ENCODE results near the gene GMPR2.

The GMPR2 gene

DNA sequence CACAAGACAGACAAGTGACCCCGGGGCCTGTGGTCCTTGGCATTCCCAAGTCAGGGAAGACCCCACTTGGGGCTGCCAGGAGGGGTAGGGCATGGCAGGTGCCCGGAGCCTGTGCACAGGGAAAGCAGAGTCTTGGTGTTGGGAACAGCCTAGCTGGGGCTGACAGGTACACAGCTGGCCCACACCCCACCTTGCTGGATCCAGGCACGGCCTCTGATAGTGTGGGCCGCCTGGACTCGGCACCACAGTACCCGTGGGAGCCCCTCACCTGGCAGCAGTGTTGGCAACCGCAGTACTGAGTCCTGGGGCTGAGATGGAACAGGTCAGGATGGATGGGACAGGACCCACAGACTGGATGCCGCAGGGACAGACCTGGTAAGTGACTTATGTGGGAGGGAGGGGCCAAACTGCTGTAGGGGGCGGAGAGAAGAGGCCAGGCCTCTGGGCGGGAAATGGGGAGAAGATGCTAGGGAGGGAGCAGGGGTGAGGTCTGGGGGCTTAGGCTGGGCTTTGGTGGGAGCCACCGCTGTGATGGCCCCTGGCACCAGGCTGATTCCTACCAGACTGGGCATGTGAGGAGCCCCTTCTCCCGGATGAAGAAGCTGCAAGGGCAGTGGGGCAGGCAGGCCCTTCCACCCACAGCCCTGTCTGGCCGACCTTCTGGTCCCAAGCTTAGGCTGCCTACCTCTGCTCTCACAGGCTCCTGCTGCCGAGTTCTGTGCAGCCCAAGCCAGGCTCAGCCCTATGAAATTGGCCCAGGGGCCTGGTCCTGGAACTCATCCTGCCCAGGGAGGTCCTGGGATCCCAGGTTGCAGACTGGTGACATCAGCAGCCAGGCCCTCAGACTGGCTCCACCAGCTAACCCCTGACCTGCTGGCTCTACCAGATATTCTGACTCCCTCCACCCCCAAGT lies 30.3 kb downstream of the GMPR2 start, which contains the start of gene TGM1:
Gene TGM1 (minus strand): TSS at position 357 of the 913 bp plus-strand sequence. CDS start 825 bp downstream, outside the sequence.
- Mint-ChIP-seq H3K36me3 (peaks cover 8% of the 10 kb centered on the region), H3K4me1 (no peaks in the 10 kb centered on the region), H3K9me3 (no peaks in the 10 kb centered on the region), H3K4me3 (no peak within 1 kb of the TSS), H3K27ac (no peak within 1 kb of the TSS), H3K27me3 (no peaks in the 10 kb centered on the region)

DNA sequence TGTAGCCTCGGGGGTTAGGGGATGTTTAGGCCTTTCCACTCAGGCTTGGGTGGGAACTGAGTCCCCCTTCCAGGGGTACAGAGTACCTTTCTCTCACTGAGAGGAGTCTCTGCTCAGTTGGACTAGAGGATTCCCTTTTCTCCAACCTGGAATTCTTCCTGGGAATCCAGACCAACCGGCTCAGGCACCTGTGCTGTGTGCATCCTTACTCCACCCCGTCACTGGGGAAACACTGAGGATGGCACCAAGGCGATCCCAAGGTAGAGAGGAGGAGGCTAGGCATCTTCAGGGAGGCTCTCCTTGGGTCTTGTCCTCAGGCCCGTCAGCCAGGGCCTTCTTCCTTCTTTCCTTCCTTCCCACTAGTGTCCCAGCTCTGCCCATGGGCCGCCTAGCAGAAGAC lies 31.1 kb downstream of the GMPR2 start:
- H3K4me3 Mint-ChIP-seq: no peak overlapping the region
- no peaks in the 10 kb centered on the region for H3K27me3 Mint-ChIP-seq
- H3K27ac Mint-ChIP-seq: no peak overlapping the region
- no peaks in the 10 kb centered on the region for H3K4me1 Mint-ChIP-seq
- H3K9me3 Mint-ChIP-seq: no peaks in the 10 kb centered on the region
- peaks cover 8% of the 10 kb centered on the region for H3K36me3 Mint-ChIP-seq

DNA sequence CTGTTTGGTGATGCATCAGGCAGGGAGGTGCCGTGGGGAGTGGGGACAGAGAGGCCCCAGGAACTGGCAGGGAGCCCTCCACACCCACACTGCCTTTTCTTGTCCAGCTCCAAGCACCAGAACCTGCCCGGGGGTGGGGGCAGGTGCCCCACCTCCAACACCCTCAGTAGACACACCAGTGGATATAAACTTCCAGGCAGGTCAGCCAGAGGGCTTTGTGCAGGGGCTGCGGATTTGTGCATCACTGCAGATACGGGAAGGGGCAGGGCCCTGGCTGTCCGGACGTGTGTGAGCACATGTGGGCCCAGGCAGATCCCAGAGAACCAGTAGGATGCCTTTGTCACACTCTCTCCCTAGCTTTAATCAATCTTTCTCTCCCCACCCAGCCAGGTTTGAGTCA lies 31.6 kb downstream of the GMPR2 start:
- peaks cover 8% of the 10 kb centered on the region for H3K36me3 Mint-ChIP-seq
- no peaks in the 10 kb centered on the region for H3K9me3 Mint-ChIP-seq
- no peaks in the 10 kb centered on the region for H3K27me3 Mint-ChIP-seq
- no peak overlapping the region for H3K27ac Mint-ChIP-seq
- H3K4me3 Mint-ChIP-seq: no peak overlapping the region
- H3K4me1 Mint-ChIP-seq: no peaks in the 10 kb centered on the region

DNA sequence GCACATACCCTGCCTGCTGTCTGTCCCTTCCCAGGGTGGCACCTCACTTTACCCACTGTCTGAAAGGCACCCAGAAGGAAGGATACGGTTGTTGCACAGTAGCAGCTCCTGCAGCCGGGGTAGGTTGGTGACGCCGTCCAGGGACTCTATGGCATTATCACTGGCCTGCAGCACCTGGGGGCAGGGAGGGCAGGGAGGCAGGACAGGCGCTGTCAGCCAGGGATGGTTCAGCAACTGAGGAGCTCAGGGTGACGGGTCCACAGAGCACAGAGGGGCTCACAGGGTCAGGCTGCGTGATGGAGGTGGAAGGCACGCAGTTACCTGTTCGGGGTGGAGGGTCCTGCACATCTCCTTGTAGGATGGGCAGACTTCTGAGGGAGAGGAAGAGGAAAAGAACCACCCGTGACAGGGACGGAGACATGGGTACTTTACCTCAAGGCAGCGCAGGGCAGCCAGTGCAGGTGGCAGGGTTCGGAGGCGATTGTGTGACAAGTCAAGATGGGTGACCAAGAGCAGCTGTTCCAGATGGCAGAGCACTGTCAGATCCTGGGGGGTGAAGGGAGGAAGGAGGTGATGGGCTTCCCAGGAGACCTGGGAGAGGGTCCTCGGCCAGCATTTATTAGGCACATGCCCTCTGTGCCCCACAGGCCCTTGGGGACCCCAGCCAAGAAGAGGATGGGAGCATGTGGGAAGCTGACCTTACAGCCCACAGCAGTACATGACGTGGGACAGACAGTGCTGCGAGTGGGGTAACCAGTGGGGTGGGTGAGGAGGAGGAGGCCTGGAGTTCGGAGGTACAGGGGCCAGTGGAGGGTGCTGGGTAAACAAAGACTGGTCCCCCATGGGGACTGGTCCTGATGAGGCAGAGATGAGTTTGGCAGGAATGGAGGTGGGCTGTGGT lies 33.9 kb downstream of the GMPR2 start:
- Mint-ChIP-seq H3K27ac (peak overlapping the region; percentile 19), H3K4me3 (no peak overlapping the region), H3K4me1 (peaks cover 8% of the 10 kb centered on the region), H3K9me3 (no peaks in the 10 kb centered on the region), H3K36me3 (peaks cover 7% of the 10 kb centered on the region), H3K27me3 (no peaks in the 10 kb centered on the region)

DNA sequence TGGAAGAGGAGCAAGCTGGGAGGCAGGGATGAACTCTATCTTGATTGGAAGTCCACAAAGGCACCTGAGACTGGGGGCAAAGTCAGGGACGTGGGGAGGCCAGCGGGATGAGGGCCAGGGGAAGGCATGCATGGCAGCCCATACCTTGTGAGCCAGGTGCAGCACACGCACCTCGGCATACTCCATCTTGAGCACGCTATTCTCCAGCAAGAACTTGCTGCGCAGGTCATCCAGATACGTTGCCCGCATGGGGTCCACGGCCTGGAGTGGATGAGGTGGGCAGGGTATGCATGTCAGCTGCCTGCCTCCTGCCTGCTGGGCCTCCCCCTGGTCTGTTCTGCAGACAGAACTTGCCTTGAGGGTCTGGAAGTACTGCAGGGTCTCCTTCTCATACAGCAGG lies 34.8 kb downstream of the GMPR2 start:
- Mint-ChIP-seq H3K4me3 (no peak overlapping the region), H3K4me1 (peaks cover 17% of the 10 kb centered on the region), H3K9me3 (no peaks in the 10 kb centered on the region), H3K36me3 (peaks cover 7% of the 10 kb centered on the region), H3K27ac (no peak overlapping the region), H3K27me3 (no peaks in the 10 kb centered on the region)

DNA sequence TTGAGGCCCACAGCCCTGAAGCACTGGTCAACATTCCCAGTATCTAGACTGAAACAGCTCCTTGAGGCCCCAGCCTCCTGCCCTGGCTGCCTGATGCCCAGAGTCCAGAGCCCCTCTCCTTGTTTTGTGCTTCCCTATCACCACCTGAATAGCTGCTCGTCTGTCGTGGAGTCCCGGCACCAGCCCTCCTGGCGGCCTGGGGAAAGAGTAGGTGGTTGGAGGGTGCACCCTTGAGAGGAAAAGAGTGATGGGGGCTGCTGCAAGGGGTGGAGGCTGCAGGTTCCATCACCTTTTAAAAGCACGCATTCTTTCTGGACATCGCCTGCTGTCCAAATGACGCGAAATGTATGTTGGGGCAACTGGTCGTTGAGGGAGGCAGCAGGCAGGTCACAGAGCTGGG lies 35.5 kb downstream of the GMPR2 start:
- H3K9me3 Mint-ChIP-seq: no peaks in the 10 kb centered on the region
- H3K27me3 Mint-ChIP-seq: no peaks in the 10 kb centered on the region
- peaks cover 7% of the 10 kb centered on the region for H3K36me3 Mint-ChIP-seq
- peaks cover 24% of the 10 kb centered on the region for H3K4me1 Mint-ChIP-seq
- H3K27ac Mint-ChIP-seq: no peak overlapping the region
- H3K4me3 Mint-ChIP-seq: no peak overlapping the region

DNA sequence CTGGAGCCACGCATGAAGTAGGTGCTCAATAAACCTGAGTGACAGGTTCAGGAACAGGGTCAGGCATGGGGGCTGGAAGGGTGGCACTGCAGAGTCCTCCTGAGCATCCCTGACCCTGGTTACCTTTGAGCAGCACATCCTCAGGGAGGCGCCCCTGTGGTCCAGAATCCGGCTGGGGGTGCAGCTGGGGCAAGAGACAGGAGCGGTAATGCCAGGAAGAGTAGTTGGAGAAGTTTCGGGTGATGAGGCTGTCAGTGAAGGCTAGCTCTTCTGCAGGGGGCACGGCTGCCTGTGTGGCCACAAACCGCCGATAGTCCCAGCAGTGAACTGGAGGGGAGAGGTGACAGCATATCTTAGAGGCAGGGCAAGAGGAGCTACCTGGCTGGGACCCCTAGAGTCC lies 36.6 kb downstream of the GMPR2 start:
- Mint-ChIP-seq H3K27me3 (no peaks in the 10 kb centered on the region), H3K9me3 (no peaks in the 10 kb centered on the region), H3K4me3 (no peak overlapping the region), H3K27ac (no peak overlapping the region), H3K36me3 (peaks cover 7% of the 10 kb centered on the region), H3K4me1 (peaks cover 36% of the 10 kb centered on the region)

DNA sequence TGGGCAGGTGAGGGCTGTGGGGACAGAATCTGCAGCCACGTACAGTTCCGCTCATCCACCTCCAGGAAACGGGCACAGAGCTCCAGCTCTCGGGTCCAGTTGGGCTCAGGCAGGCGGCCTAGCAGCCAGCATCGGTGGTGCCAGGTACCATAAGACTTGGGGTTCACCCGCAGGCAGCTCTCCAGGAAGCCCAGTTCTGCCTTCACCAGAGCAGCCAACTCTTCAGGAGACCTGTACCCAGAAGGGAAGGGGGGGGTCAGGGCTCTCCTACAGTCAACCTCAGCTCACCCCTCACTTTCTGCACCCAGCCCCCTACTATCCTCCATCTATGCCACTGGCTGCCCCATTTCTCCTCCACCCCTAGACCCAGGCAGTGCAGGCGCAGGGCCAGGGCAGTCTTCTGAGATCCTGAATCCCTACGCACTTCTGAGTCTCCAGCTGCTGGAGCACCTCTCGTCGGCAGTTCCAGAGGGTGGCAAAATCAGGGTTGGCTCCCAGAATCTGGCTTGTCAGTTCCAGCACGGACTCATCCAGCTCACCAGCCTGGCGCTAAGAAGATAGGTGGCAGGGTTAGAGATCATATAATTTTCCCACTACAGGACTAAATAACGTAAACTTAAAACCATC lies 37.3 kb downstream of the GMPR2 start:
- Mint-ChIP-seq H3K4me3 (peak overlapping the region; percentile 85), H3K36me3 (peaks cover 7% of the 10 kb centered on the region), H3K27ac (no peak overlapping the region), H3K9me3 (no peaks in the 10 kb centered on the region), H3K27me3 (no peaks in the 10 kb centered on the region), H3K4me1 (peaks cover 39% of the 10 kb centered on the region)

DNA sequence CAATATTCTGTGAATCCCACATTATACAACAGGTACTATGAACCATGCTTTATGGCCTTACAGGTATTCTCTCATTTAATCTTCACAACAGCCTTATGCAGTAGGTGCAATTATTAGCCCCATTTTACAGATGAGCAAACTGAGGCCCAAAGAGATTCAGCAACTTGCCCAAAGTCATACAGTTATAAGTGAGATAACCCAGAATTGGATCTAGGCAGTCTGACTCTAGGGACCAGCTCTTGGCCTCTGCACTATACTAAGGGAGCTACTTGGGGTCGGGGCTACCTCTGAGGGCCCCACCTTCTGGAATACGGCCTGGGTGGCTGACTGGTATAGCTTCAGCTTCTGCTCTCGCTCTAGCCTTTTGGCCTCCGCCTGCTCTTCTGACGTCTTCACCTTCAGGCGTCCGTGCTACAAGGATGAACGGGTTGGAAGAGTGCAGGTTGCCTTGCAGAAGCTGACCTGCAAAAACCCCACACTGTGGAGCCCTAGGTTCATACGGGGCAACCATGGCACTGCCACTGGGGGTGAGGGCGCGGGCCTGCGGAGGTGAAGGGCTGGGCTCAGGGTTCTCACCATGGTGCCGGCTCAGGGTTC lies 37.9 kb downstream of the GMPR2 start:
- peaks cover 7% of the 10 kb centered on the region for H3K36me3 Mint-ChIP-seq
- H3K4me1 Mint-ChIP-seq: peaks cover 45% of the 10 kb centered on the region
- peak overlapping the region; percentile 85 for H3K4me3 Mint-ChIP-seq
- H3K27ac Mint-ChIP-seq: peak overlapping the region; percentile 95
- no peaks in the 10 kb centered on the region for H3K9me3 Mint-ChIP-seq
- no peaks in the 10 kb centered on the region for H3K27me3 Mint-ChIP-seq

DNA sequence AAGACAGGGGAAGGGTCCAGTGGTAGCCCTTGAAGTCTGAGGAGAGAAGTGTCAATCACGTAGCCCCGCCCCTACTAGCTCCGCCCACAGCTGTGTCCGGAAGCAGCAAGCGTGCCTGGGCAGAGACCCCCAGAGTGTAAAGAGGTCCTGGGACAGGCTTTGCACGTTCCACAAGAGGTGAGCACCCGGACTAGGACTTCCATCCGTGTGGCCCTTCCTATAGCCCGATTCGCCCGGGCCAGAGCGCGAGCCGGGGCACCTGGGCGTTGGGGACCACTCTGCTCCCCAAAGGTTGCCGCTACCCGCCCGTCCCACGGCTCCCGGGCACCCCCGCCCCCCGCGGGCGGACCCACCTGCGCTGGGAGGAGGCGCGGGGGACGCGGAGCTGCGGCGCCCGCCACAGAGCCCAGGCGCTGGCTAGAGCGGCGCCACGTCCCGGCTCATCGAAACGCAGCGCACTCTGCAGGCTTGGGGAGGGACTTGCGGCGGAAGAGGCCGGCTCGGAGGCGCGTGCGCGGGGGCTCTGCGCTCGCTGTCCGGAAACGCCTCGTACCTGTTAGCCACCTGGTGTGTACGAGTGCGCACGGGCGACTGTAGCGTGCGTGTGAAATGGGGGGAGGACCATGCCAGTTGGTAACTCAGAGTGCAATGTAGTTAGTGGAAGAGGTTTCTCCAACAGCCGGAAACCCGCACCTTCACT lies 38.6 kb downstream of the GMPR2 start, which contains the start of gene RABGGTA:
Gene RABGGTA (minus strand): TSS at position 464 of the 700 bp plus-strand sequence. CDS start 482 bp downstream, outside the sequence.
- H3K9me3 Mint-ChIP-seq: no peaks in the 10 kb centered on the region
- peaks cover 45% of the 10 kb centered on the region for H3K4me1 Mint-ChIP-seq
- H3K27me3 Mint-ChIP-seq: no peaks in the 10 kb centered on the region
- H3K36me3 Mint-ChIP-seq: peaks cover 5% of the 10 kb centered on the region
- peak within 1 kb of the TSS; percentile 85 for H3K4me3 Mint-ChIP-seq
- peak within 1 kb of the TSS; percentile 96 for H3K27ac Mint-ChIP-seq

DNA sequence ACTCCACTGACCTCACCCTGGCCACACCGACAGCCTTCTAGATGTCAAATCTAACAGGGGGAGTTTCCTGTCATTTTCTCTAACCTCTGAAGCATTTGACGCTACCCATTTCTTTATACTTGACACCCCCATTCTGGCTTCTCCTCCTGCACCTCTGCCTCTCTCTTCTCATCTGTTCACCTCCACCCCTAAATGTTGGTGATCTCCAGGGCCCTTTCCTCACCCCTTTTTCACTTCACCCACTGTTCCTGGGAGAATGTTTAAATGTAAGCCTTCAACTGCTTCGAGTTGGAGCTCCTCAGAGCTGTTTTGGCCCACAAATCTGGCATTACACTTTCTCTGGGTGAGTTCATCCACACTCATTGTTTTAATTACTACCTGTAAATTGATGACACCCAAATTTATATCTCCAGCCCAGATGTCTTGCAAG lies 39.1 kb downstream of the GMPR2 start:
- H3K4me3 Mint-ChIP-seq: peak overlapping the region; percentile 85
- no peaks in the 10 kb centered on the region for H3K27me3 Mint-ChIP-seq
- peaks cover 50% of the 10 kb centered on the region for H3K4me1 Mint-ChIP-seq
- H3K27ac Mint-ChIP-seq: peak overlapping the region; percentile 96
- peaks cover 4% of the 10 kb centered on the region for H3K36me3 Mint-ChIP-seq
- H3K9me3 Mint-ChIP-seq: no peaks in the 10 kb centered on the region

DNA sequence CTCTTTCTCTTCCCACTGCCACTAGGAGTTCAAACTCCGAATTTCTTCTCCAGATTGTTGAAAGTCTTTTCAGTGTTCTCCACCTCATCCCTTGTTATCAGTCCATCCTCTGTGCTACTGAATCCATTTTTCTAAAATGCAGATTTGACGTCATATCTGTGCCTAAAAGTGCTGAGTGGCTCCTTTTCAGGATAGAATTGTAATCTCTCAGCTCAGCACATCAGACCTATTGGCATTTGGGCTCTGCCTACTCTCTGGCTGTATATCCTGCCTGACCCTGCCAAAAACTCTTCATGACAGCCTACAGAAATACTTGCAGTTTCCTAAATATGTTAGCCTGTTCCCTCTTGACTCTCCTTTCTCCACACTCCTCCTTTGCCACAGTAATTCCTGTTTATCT lies 39.7 kb downstream of the GMPR2 start:
- Mint-ChIP-seq H3K27ac (peak overlapping the region; percentile 96), H3K36me3 (no peaks in the 10 kb centered on the region), H3K9me3 (no peaks in the 10 kb centered on the region), H3K4me1 (peaks cover 55% of the 10 kb centered on the region), H3K27me3 (no peaks in the 10 kb centered on the region), H3K4me3 (peak overlapping the region; percentile 85)

DNA sequence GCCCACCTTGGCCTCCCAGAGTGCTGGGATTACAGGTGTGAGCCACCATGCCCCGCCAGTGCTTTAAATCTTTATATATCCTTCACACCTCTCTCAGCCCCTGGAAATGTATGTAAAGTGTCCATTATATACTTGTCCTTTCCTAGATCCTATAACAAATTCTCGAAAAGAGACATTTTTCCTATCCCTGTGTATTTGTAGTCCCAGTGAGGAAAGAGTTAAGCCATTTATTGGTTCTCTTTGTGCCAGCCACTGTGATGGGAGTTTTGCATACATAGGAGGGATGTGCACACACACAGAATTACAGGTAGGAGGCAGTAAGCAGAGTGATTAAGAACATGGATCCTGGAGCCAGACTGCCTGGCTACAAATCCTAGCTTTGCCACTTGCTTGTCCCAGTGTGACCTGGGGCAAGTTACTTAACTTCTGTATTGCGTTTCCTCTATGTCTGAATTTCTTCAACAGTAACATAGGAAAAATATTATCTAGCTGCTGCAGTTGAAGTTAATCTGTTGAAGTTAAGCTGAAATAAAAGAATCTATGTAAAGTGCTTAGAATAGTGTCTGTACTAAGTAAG lies 40.8 kb downstream of the GMPR2 start:
- Mint-ChIP-seq H3K27me3 (no peaks in the 10 kb centered on the region), H3K4me3 (peak overlapping the region; percentile 50), H3K4me1 (peaks cover 62% of the 10 kb centered on the region), H3K9me3 (no peaks in the 10 kb centered on the region), H3K27ac (peak overlapping the region; percentile 88), H3K36me3 (no peaks in the 10 kb centered on the region)

DNA sequence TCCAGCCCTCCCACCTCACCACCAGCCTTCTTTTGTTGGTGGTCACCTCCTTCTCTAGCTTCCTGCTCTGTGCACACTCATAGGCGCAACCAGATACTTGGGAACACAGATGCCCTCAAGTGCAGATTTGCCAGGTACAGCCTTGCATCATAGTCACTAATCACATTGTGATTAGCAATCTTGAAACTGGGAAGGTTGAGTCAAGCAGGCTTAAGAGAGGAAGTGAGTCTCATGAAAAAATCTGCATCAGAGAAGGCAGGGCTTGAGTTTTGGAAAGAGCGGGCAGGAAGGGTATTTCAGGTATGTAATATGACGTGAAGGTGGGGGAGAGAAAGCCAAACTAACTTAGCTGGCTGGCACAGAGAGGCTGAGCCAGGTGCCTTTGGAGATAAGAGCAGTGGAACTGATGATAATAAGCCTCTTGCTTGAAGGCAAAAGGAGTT lies 41.4 kb downstream of the GMPR2 start:
- Mint-ChIP-seq H3K4me1 (peaks cover 68% of the 10 kb centered on the region), H3K27ac (peak overlapping the region; percentile 88), H3K27me3 (no peaks in the 10 kb centered on the region), H3K9me3 (no peaks in the 10 kb centered on the region), H3K36me3 (no peaks in the 10 kb centered on the region), H3K4me3 (peak overlapping the region; percentile 50)
